CD14-positive monocyte (primary cell): ENCODE data around the gene CDH4. TPM values are rescaled to one million over a fixed set of nuclear protein-coding genes. Genes with fewer than 3 reads are reported as not detected.

Experiments used
- DNase-seq, 3 donors: peaks; one replicate each; pipeline ENCODE4 v3.0.0-alpha.2; 2011 to 2022
- H2AFZ ChIP-seq: 2 replicates; pipeline ENCODE4 v1.6.0; 2012; ENCODE audit warnings: mild to moderate bottlenecking, low read depth, low read length, inconsistent platforms; ENCODE audit not compliant: insufficient read depth, poor library complexity, severe bottlenecking
- H3K27ac ChIP-seq, 2 donors: 1 replicate in 1 of 2; 2 replicates in 1 of 2; pipeline ENCODE4 v1.5.1; 2012 to 2013; ENCODE audit warnings: low read length in 2 of 2, control low read depth in 1 of 2, inconsistent platforms in 1 of 2, low read depth in 1 of 2, mild to moderate bottlenecking in 1 of 2
- H3K27me3 ChIP-seq, 2 donors: one replicate each; pipeline versions ENCODE4 v1.6.0 to v1.6.1; 2011 to 2013; ENCODE audit warnings: low read length in 2 of 2; ENCODE audit not compliant: control insufficient read depth in 2 of 2, insufficient read depth in 2 of 2
- H3K36me3 ChIP-seq, 2 donors: replicated peaks in 1 of 2; 1 replicate in 1 of 2; 2 replicates in 1 of 2; pipeline versions ENCODE4 v1.5.1 to v1.6.1; 2012 to 2013; ENCODE audit warnings: low read length in 2 of 2, control low read depth in 1 of 2, inconsistent platforms in 1 of 2, mild to moderate bottlenecking in 1 of 2; ENCODE audit not compliant: insufficient read depth in 2 of 2, control insufficient read depth in 1 of 2
- H3K4me1 ChIP-seq, 2 donors: 1 replicate in 1 of 2; 2 replicates in 1 of 2; pipeline versions ENCODE4 v1.5.1 to v1.6.1; 2012 to 2013; ENCODE audit warnings: low read length in 2 of 2, control low read depth in 1 of 2, inconsistent platforms in 1 of 2, mild to moderate bottlenecking in 1 of 2, moderate library complexity in 1 of 2; ENCODE audit not compliant: insufficient read depth in 2 of 2, control insufficient read depth in 1 of 2
- H3K4me2 ChIP-seq: replicated peaks from 2 replicates; pipeline ENCODE3; 2012; ENCODE audit warnings: low read length, moderate library complexity, mild to moderate bottlenecking; ENCODE audit not compliant: poor library complexity, severe bottlenecking; ENCODE audit errors: extremely low read depth
- H3K4me3 ChIP-seq, 3 experiments: fragments of 200-600 bp in 1 of 3; sonication (generic) in 1 of 3; replicated peaks in 1 of 3; 1 replicate in 2 of 3; 2 replicates in 1 of 3; pipeline ENCODE4 v1.5.1; 2011 to 2013; ENCODE audit warnings: low read length in 3 of 3, mild to moderate bottlenecking in 3 of 3, control low read depth in 2 of 3, low read depth in 2 of 3, inconsistent platforms in 1 of 3, moderate library complexity in 1 of 3
- H3K79me2 ChIP-seq: 2 replicates; pipeline ENCODE4 v1.6.0; 2012; ENCODE audit warnings: mild to moderate bottlenecking, control low read depth, inconsistent platforms, low read length, moderate library complexity; ENCODE audit not compliant: insufficient read depth
- H3K9ac ChIP-seq: 2 replicates; pipeline ENCODE4 v1.6.0; 2017; ENCODE audit warnings: low read length, mild to moderate bottlenecking; ENCODE audit not compliant: insufficient read depth, poor library complexity, severe bottlenecking
- H3K9me3 ChIP-seq, 2 donors: replicated peaks in 1 of 2; 1 replicate in 1 of 2; 2 replicates in 1 of 2; pipeline versions ENCODE4 v1.5.1 to v1.6.1; 2012 to 2013; ENCODE audit warnings: low read length in 2 of 2, control low read depth in 1 of 2; ENCODE audit not compliant: control insufficient read depth in 1 of 2, insufficient read depth in 1 of 2
- H4K20me1 ChIP-seq: 2 replicates; pipeline ENCODE4 v1.6.0; 2012; ENCODE audit warnings: mild to moderate bottlenecking, low read length, control low read depth, moderate library complexity; ENCODE audit not compliant: insufficient read depth
- H3K27ac Mint-ChIP-seq, 7 donors: one replicate each; pipeline ENCODE4 v1.8.0; 2020; ENCODE audit warnings: mild to moderate bottlenecking in 7 of 7, mixed read lengths in 7 of 7, moderate library complexity in 6 of 7, inconsistent platforms in 2 of 7
- H3K27me3 Mint-ChIP-seq, 3 donors: one replicate each; pipeline ENCODE4 v1.8.0; 2021 to 2022; ENCODE audit warnings: low read depth in 3 of 3, mild to moderate bottlenecking in 3 of 3, mixed read lengths in 3 of 3, moderate library complexity in 3 of 3, inconsistent platforms in 1 of 3
- H3K36me3 Mint-ChIP-seq, 2 donors: one replicate each; pipeline ENCODE4 v1.8.0; 2020; ENCODE audit warnings: mixed read lengths in 2 of 2, inconsistent platforms in 1 of 2, mild to moderate bottlenecking in 1 of 2
- H3K4me1 Mint-ChIP-seq: one replicate; pipeline ENCODE4 v1.8.0; 2020; ENCODE audit warnings: mild to moderate bottlenecking, mixed read lengths
- H3K4me3 Mint-ChIP-seq, 2 donors: one replicate each; pipeline ENCODE4 v1.8.0; 2020; ENCODE audit warnings: mild to moderate bottlenecking in 2 of 2, mixed read lengths in 2 of 2, moderate library complexity in 1 of 2
- H3K9me3 Mint-ChIP-seq, 7 donors: one replicate each; pipeline ENCODE4 v1.8.0; 2020 to 2022; ENCODE audit warnings: mixed read lengths in 7 of 7, mild to moderate bottlenecking in 6 of 7, moderate library complexity in 6 of 7, inconsistent platforms in 2 of 7
- CTCF ChIP-seq: fragments of 200-600 bp; IDR thresholded peaks from one replicate; pipeline ENCODE4 v1.8.0; 2022; ENCODE audit warnings: antibody characterized with exemption, mild to moderate bottlenecking
- WGBS: methylation state at CpG from one replicate; pipeline ENCODE4 v1.1.5; 2013; ENCODE audit warnings: missing lambda C conversion rate; ENCODE audit not compliant: insufficient coverage; 5-methylcytosine and 5-hydroxymethylcytosine counted together
- intact Hi-C, 2 donors: fragments of 100-400 bp; cut with micrococcal nuclease; formaldehyde crosslinking; loops; one replicate each; pipeline versions ENCODE4 v1.15.0 to v1.15.1; 2023
- polyA plus RNA-seq, 3 donors: library from polyadenylated mRNA; depleted of rRNA in 1 of 3; unstranded in 2 of 3; stranded (reverse) in 1 of 3; fragments of 300-500 nt in 2 of 3; fragments of >200 nt in 1 of 3; fragmentation: Illumina TruSeq in 2 of 3; gene quantifications; 1 replicate in 2 of 3; 2 replicates in 1 of 3; pipeline ENCODE4 v1.2.3, GENCODE V29; 2012 to 2021

Gene CDH4
- polyA plus RNA-seq, 3 donors: not detected

- intact Hi-C loops: no loop called here
- Mint-ChIP-seq H3K27me3 (peaks cover 0 to 4% (median 2%) of the 10 kb centered on the region in 3 donors), H3K27ac (no peak overlapping the region), H3K36me3 (no peaks in the 10 kb centered on the region), H3K4me1 (peaks cover 1% of the 10 kb centered on the region), H3K9me3 (peaks cover 0 to 44% (median 32%) of the 10 kb centered on the region in 7 donors), H3K4me3 (no peak overlapping the region)
- Histone ChIP-seq H3K9me3 (peaks cover 0 to 69% of the 10 kb centered on the region in 2 donors), H3K4me1 (no peaks in the 10 kb centered on the region), H3K79me2 (no peaks in the 10 kb centered on the region), H3K9ac (no peak overlapping the region), H4K20me1 (no peaks in the 10 kb centered on the region), H3K36me3 (no peaks in the 10 kb centered on the region), H3K27me3 (no peaks in the 10 kb centered on the region), H3K4me3 (no peak overlapping the region), H3K27ac (no peak overlapping the region), H3K4me2 (no peak overlapping the region), H2AFZ (no peak overlapping the region)
- WGBS: 84% methylated on average over 6 of the region's 11 CpGs
- no peak for DNase-seq
- no peak for TF ChIP-seq CTCF
Observed at GRCh38 chr20:61346996-61347395, 94.9 kb downstream of the CDH4 start.

GRCh38 chr20:61347443-61347842, 95.4 kb downstream of the CDH4 start:
- no peak overlapping the region for H3K4me3 Mint-ChIP-seq
- Histone ChIP-seq H4K20me1 (no peaks in the 10 kb centered on the region), H2AFZ (no peak overlapping the region), H3K27ac (no peak overlapping the region), H3K4me1 (no peaks in the 10 kb centered on the region), H3K4me3 (no peak overlapping the region), H3K27me3 (no peaks in the 10 kb centered on the region), H3K36me3 (no peaks in the 10 kb centered on the region), H3K79me2 (no peaks in the 10 kb centered on the region), H3K9me3 (peaks cover 0 to 68% of the 10 kb centered on the region in 2 donors), H3K9ac (no peak overlapping the region), H3K4me2 (no peak overlapping the region)
- peaks cover 0 to 41% (median 33%) of the 10 kb centered on the region in 7 donors for H3K9me3 Mint-ChIP-seq
- peaks cover 3% of the 10 kb centered on the region for H3K4me1 Mint-ChIP-seq
- peaks cover 0 to 4% (median 2%) of the 10 kb centered on the region in 3 donors for H3K27me3 Mint-ChIP-seq
- TF ChIP-seq CTCF: no peak
- intact Hi-C loops: no loop called here
- DNase-seq: no peak
- no peaks in the 10 kb centered on the region for H3K36me3 Mint-ChIP-seq
- H3K27ac Mint-ChIP-seq: no peak overlapping the region
- whole genome bisulfite sequencing: 92% methylated on average over 11 of the region's 13 CpGs
